Left hindlimb (tissue), 1 donor: ENCODE measurements around the gene PPP1R16B.

Source experiments
- DNase-seq: peaks from one replicate; pipeline ENCODE4 v3.0.0-alpha.2; 2018

Gene PPP1R16B

GRCh38 chr20:38902601-38903000 lies 97.1 kb downstream of the PPP1R16B start:
- DNase-seq, result no peak

- DNase-seq, result no peak
Measured at GRCh38 chr20:38903335-38903734, 97.8 kb downstream of the PPP1R16B start.

GRCh38 chr20:38905375-38905774 lies 99.9 kb downstream of the PPP1R16B start:
- DNase-seq, result no peak

GRCh38 chr20:38907918-38908677 lies 102.6 kb downstream of the PPP1R16B start:
- no peak for DNase-seq

GRCh38 chr20:38915355-38915754 lies 109.9 kb downstream of the PPP1R16B start:
- DNase-seq, result no peak

- DNase-seq, result no peak
Measured at GRCh38 chr20:38917657-38918056, 112.2 kb downstream of the PPP1R16B start.

GRCh38 chr20:38918172-38918571 lies 112.7 kb downstream of the PPP1R16B start:
- DNase-seq, result no peak

- DNase-seq, result no peak
Measured at GRCh38 chr20:38919683-38920082, 114.2 kb downstream of the PPP1R16B start.

GRCh38 chr20:38920411-38920810 lies 114.9 kb downstream of the PPP1R16B start:
- no peak for DNase-seq

- no peak for DNase-seq
Measured at GRCh38 chr20:38920851-38921250, 115.4 kb downstream of the PPP1R16B start.

- no peak for DNase-seq
Measured at GRCh38 chr20:38924718-38925117, 119.2 kb downstream of the PPP1R16B start.

GRCh38 chr20:38926142-38926933 lies 120.8 kb downstream of the PPP1R16B start, which contains the start of gene FAM83D:
TSS of gene FAM83D (plus strand) at chr20:38926417. CDS start at chr20:38926443, 26 bp downstream.
- DNase-seq, result peak; percentile 97

- DNase-seq, result no peak
Measured at GRCh38 chr20:38926934-38927616, 121.6 kb downstream of the PPP1R16B start.

GRCh38 chr20:38927902-38928578 lies 122.5 kb downstream of the PPP1R16B start:
- no peak for DNase-seq

- DNase-seq, result no peak
Measured at GRCh38 chr20:38930242-38930569, 124.7 kb downstream of the PPP1R16B start.

- no peak for DNase-seq
Measured at GRCh38 chr20:38931984-38932383, 126.5 kb downstream of the PPP1R16B start.

GRCh38 chr20:38932457-38933120 lies 127.1 kb downstream of the PPP1R16B start:
- DNase-seq, result no peak

GRCh38 chr20:38934530-38934929 lies 129.0 kb downstream of the PPP1R16B start:
- no peak for DNase-seq

- no peak for DNase-seq
Measured at GRCh38 chr20:38935285-38935684, 129.8 kb downstream of the PPP1R16B start.

- DNase-seq, result no peak
Measured at GRCh38 chr20:38935967-38936407, 130.5 kb downstream of the PPP1R16B start.

- DNase-seq, result no peak
Measured at GRCh38 chr20:38937000-38937399, 131.5 kb downstream of the PPP1R16B start.

GRCh38 chr20:38937978-38938473 lies 132.5 kb downstream of the PPP1R16B start:
- no peak for DNase-seq
